Measurements from ENCODE around the gene LMNTD2.

The LMNTD2 gene

DNA sequence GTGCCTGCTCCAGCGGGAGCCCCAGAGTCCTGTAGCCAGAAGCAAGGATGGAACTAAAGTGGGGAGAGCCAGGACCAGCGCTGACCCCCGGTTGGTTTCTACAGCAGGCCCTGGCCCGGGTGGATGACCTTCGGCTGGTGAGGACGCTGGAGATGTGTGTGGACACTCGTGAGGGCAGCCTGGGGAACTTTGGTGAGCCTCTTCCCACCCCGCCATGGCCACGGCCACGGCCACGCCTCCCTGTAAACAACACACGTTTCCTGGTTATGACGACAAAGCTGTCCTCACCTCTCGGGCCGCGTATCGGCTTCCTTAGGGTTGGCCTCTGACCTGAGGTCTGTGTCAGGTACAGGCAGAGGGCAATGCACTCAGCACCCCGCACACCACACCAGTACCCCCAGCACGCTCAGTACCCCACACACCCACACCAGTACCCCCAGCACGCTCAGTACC, 19.1 kb downstream of the LMNTD2 start:
- Histone ChIP-seq H3K4me3 (replicated peaks; ENCODE audit: insufficient read depth, low read length) (no peak overlapping the region), H3K27me3 (ENCODE audit: insufficient read depth, poor library complexity, severe bottlenecking) (no peaks in the 10 kb centered on the region), H3K27ac (replicated peaks) (no peak overlapping the region)
- DNase-seq (ENCODE audit: low read depth in 1 of 2, low spot score in 1 of 2), result no peak
- TF ChIP-seq SPI1 (IDR thresholded peaks at IDR 0.05; ENCODE audit: borderline replicate concordance, low read depth) (no peak), POLR2AphosphoS5 (IDR thresholded peaks at IDR 0.05; ENCODE audit: low read depth) (no peak), GABPA (IDR thresholded peaks at IDR 0.05; ENCODE audit: low read depth) (no peak)
- TF ChIP-seq, protein P1, sequence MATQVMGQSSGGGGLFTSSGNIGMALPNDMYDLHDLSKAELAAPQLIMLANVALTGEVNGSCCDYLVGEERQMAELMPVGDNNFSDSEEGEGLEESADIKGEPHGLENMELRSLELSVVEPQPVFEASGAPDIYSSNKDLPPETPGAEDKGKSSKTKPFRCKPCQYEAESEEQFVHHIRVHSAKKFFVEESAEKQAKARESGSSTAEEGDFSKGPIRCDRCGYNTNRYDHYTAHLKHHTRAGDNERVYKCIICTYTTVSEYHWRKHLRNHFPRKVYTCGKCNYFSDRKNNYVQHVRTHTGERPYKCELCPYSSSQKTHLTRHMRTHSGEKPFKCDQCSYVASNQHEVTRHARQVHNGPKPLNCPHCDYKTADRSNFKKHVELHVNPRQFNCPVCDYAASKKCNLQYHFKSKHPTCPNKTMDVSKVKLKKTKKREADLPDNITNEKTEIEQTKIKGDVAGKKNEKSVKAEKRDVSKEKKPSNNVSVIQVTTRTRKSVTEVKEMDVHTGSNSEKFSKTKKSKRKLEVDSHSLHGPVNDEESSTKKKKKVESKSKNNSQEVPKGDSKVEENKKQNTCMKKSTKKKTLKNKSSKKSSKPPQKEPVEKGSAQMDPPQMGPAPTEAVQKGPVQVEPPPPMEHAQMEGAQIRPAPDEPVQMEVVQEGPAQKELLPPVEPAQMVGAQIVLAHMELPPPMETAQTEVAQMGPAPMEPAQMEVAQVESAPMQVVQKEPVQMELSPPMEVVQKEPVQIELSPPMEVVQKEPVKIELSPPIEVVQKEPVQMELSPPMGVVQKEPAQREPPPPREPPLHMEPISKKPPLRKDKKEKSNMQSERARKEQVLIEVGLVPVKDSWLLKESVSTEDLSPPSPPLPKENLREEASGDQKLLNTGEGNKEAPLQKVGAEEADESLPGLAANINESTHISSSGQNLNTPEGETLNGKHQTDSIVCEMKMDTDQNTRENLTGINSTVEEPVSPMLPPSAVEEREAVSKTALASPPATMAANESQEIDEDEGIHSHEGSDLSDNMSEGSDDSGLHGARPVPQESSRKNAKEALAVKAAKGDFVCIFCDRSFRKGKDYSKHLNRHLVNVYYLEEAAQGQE (IDR thresholded peaks at IDR 0.05; ENCODE audit: insufficient replicate concordance, low read depth), result no peak
- TF ChIP-seq, protein P2, sequence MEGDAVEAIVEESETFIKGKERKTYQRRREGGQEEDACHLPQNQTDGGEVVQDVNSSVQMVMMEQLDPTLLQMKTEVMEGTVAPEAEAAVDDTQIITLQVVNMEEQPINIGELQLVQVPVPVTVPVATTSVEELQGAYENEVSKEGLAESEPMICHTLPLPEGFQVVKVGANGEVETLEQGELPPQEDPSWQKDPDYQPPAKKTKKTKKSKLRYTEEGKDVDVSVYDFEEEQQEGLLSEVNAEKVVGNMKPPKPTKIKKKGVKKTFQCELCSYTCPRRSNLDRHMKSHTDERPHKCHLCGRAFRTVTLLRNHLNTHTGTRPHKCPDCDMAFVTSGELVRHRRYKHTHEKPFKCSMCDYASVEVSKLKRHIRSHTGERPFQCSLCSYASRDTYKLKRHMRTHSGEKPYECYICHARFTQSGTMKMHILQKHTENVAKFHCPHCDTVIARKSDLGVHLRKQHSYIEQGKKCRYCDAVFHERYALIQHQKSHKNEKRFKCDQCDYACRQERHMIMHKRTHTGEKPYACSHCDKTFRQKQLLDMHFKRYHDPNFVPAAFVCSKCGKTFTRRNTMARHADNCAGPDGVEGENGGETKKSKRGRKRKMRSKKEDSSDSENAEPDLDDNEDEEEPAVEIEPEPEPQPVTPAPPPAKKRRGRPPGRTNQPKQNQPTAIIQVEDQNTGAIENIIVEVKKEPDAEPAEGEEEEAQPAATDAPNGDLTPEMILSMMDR (IDR thresholded peaks at IDR 0.05; ENCODE audit: insufficient read depth, low read length), result no peak

DNA sequence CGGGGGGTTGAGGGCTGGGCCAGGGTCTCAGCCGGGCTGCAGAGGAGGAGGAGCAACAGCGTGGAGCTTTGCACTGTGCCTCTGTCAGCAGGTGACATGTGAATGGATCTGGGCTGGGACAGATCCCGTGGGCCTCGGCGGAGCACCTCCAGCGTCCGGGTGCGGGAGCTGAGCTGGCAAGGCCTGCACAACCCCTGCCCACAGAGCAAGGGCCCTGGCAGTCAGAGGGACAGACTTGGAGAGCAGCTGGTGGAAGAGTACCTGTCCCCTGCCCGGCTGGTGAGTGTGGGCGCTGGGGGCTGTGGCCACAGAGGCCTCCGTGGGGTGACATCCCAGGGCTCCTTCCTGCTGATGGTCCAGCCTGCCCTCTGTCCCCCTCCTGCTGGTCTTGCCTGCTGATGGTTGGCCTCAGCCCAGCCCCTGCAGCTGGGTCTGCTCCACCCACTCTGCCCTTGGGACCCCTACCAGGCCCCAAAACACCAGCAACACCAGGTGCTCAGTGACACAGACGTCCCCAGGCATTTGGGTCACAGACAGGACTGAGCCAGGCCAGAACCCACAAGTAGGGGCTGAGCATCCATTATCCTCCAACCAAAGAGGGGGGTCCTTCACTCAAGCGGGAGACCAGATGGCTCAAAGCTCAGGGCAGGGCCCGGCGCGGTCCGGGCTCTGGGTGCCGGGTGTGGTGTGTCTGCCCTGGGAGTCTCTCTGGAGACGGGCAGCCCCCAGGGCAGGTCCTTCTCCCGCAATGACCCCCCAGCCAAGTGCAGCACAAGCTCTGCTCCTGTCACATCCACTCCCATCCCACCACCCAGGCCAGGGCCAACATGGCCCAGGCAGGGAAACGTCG, 19.7 kb downstream of the LMNTD2 start:
- TF ChIP-seq POLR2AphosphoS5 (IDR thresholded peaks at IDR 0.05; ENCODE audit: low read depth), result no peak
- no peak for TF ChIP-seq SPI1 (IDR thresholded peaks at IDR 0.05; ENCODE audit: borderline replicate concordance, low read depth)
- no peak for TF ChIP-seq GABPA (IDR thresholded peaks at IDR 0.05; ENCODE audit: low read depth)
- TF ChIP-seq, protein P1 (IDR thresholded peaks at IDR 0.05; ENCODE audit: insufficient replicate concordance, low read depth), result no peak
- TF ChIP-seq, protein P2 (IDR thresholded peaks at IDR 0.05; ENCODE audit: insufficient read depth, low read length), result no peak
- Histone ChIP-seq H3K27me3 (ENCODE audit: insufficient read depth, poor library complexity, severe bottlenecking) (no peaks in the 10 kb centered on the region), H3K4me3 (replicated peaks; ENCODE audit: insufficient read depth, low read length) (no peak overlapping the region), H3K27ac (replicated peaks) (no peak overlapping the region)
- no peak for DNase-seq (ENCODE audit: low read depth in 1 of 2, low spot score in 1 of 2)

DNA sequence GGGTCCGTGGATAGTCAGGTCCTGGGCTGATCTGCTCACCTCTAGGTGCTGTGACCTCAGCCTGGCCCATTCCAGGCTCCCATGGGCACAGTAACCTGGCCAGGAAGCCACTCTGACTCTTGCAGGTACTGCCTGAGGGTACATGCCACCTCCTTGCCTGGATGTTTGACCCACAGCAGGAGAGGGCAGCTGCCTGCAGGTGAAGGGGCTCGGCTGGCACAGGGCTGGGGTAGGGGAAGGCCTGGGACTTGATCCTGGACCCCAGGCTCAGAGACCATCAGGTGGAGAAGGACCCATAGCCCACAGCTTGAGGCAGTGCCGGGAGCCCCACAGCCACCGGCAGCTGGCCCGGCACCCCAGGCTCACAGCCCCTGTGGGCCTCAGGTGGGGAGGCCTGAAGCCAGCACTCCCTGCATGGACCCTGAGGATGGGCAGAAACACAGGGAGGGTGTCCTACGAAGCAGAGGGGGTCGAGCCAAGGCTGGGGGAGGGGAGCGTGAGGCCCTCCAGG, 20.5 kb downstream of the LMNTD2 start:
- no peak for DNase-seq (ENCODE audit: low read depth in 1 of 2, low spot score in 1 of 2)
- TF ChIP-seq, protein P2 (IDR thresholded peaks at IDR 0.05; ENCODE audit: insufficient read depth, low read length), result no peak
- TF ChIP-seq, protein P1 (IDR thresholded peaks at IDR 0.05; ENCODE audit: insufficient replicate concordance, low read depth), result no peak
- TF ChIP-seq POLR2AphosphoS5 (IDR thresholded peaks at IDR 0.05; ENCODE audit: low read depth) (no peak), GABPA (IDR thresholded peaks at IDR 0.05; ENCODE audit: low read depth) (no peak), SPI1 (IDR thresholded peaks at IDR 0.05; ENCODE audit: borderline replicate concordance, low read depth) (no peak)
- no peak overlapping the region for H3K27ac ChIP-seq (replicated peaks)
- H3K4me3 ChIP-seq (replicated peaks; ENCODE audit: insufficient read depth, low read length), result no peak overlapping the region
- H3K27me3 ChIP-seq (ENCODE audit: insufficient read depth, poor library complexity, severe bottlenecking), result no peaks in the 10 kb centered on the region
